WTC11 (cell line): Measurements from ENCODE around the gene EOMES.

Experiments
- ATF2 ChIP-seq: sonication (generic); formaldehyde crosslinking; IDR thresholded peaks from 2 replicates; pipeline ENCODE4 v1.8.1; 2022; ENCODE audit warnings: low read depth, missing genetic modification reagents, borderline replicate concordance
- CTCF ChIP-seq: fragments of 200-600 bp; IDR thresholded peaks from 2 replicates; pipeline ENCODE4 v1.8.0; 2022; ENCODE audit warnings: antibody characterized with exemption
- ELF4 ChIP-seq: sonication (generic); formaldehyde crosslinking; IDR thresholded peaks from 2 replicates; pipeline ENCODE4 v1.8.1; 2022; ENCODE audit warnings: low read depth, mild to moderate bottlenecking, moderate library complexity, missing genetic modification reagents
- FOXJ3 ChIP-seq: sonication (generic); formaldehyde crosslinking; IDR thresholded peaks from 2 replicates; pipeline ENCODE4 v1.9.0; 2021; ENCODE audit warnings: missing genetic modification reagents, mild to moderate bottlenecking, borderline replicate concordance
- HMGA2 ChIP-seq: fragments of 250-450 bp; sonication (Bioruptor Pico); IDR thresholded peaks from 2 replicates; pipeline ENCODE4 v1.4.0; 2021; ENCODE audit warnings: mild to moderate bottlenecking, moderate library complexity
- JUN ChIP-seq: sonication (generic); formaldehyde crosslinking; IDR thresholded peaks from 2 replicates; pipeline ENCODE4 v1.8.0; 2023; ENCODE audit warnings: mild to moderate bottlenecking, missing genetic modification reagents
- MAX ChIP-seq: sonication (generic); formaldehyde crosslinking; IDR thresholded peaks from 2 replicates; pipeline ENCODE4 v1.8.0; 2022; ENCODE audit warnings: mild to moderate bottlenecking, missing genetic modification reagents
- MYBL2 ChIP-seq: sonication (generic); formaldehyde crosslinking; IDR thresholded peaks from 2 replicates; pipeline ENCODE4 v1.8.1; 2023; ENCODE audit warnings: mild to moderate bottlenecking, moderate library complexity, missing genetic modification reagents
- OVOL2 ChIP-seq: fragments of 250-450 bp; sonication (Bioruptor Pico); IDR thresholded peaks from 2 replicates; pipeline ENCODE4 v1.9.0; 2021; ENCODE audit warnings: mild to moderate bottlenecking, borderline replicate concordance
- USF1 ChIP-seq: sonication (generic); formaldehyde crosslinking; IDR thresholded peaks from 2 replicates; pipeline ENCODE4 v1.8.0; 2022; ENCODE audit warnings: mild to moderate bottlenecking, missing genetic modification reagents
- ZNF138 ChIP-seq: sonication (generic); formaldehyde crosslinking; conservative IDR thresholded peaks from 2 replicates; pipeline ENCODE4 v1.8.1; 2022; ENCODE audit warnings: mild to moderate bottlenecking, moderate library complexity, missing genetic modification reagents
- ZNF232 ChIP-seq: sonication (generic); formaldehyde crosslinking; IDR thresholded peaks from 2 replicates; pipeline ENCODE4 v1.8.0; 2022; ENCODE audit warnings: mild to moderate bottlenecking, missing genetic modification reagents

- TF ChIP-seq JUN (CRISPR knock-in tag) (no peak), CTCF (no peak), FOXJ3 (CRISPR knock-in tag) (no peak), ELF4 (CRISPR knock-in tag) (no peak), HMGA2 (no peak), ZNF232 (CRISPR knock-in tag) (no peak), OVOL2 (CRISPR knock-in tag) (no peak), USF1 (CRISPR knock-in tag) (no peak), ATF2 (CRISPR knock-in tag) (no peak), MYBL2 (CRISPR knock-in tag) (no peak), ZNF138 (no peak), MAX (no peak)
Measured at GRCh38 chr3:27680517-27681246, 41.4 kb downstream of the EOMES start.
